ENCODE data around the gene RNF6.

RNF6 gene

DNA sequence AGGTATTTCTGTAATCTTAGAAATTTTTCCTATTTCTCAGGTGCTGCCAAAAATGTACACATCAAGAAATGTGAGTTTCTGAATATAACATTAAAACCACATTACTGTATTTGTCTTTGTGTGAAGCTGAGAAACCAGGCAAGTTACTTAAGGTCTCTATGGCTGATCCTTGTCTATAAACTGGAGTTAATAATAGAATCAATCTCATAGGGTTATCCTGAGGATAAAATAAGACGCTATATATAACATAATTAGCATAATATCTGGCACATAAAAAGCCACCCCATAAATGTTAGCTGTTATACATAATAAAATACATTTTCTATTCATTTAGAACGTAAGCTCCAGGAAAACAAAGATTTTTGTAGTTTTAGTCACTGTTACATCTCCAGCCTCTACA, 6.1 kb downstream of the RNF6 start:
- no peak for DNase-seq (ENCODE audit: extremely low read depth, low read depth)
- no peak for TF ChIP-seq CTCF (IDR thresholded peaks at IDR 0.05; ENCODE audit: low read depth, low read length, missing control alignments)
- H3K4me3 ChIP-seq (replicated peaks; ENCODE audit: low read depth, low read length) = no peak overlapping the region

DNA sequence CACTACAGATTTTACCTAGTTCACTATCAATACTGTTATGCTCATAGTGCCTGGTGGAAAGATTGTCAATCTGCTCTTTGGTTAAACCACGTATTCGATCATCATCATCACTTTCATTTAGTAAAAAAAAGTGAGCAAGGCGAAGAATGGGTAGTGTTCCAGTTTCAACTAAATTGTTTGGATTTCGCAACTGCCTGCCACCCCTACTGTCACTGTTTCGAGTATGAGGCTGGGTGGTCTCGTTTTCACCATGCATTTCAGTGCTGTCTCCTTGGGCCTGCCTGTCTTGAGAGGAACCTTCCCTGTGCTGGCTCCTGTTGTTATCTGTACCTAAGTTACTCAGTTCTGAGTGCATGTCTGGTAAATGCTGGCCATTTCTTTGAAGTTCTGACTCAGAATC, 8.1 kb downstream of the RNF6 start:
- TF ChIP-seq CTCF (IDR thresholded peaks at IDR 0.05; ENCODE audit: low read depth, low read length, missing control alignments) = no peak
- H3K4me3 ChIP-seq (replicated peaks; ENCODE audit: low read depth, low read length) = no peak overlapping the region
- DNase-seq (ENCODE audit: extremely low read depth, low read depth) = no peak

DNA sequence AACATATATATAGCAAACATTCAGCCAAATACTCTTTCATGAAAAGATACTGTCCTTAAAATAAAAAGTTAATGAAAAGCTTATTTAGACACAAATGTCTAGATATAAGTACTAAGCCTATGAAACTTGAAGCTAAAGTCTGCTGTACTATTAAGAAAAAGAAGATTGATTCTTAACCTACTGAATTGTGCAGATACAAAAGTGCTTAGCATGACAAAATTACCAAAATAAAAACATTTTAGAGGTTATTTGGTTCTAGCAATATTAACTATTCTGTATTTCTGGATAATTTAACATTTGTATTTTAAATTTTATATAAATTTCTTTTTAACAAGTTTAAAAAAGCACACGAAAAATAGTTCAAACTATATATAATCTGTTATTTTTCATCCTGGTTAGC, 8.8 kb downstream of the RNF6 start:
- DNase-seq (ENCODE audit: extremely low read depth, low read depth) = no peak
- H3K4me3 ChIP-seq (replicated peaks; ENCODE audit: low read depth, low read length) = no peak overlapping the region
- no peak for TF ChIP-seq CTCF (IDR thresholded peaks at IDR 0.05; ENCODE audit: low read depth, low read length, missing control alignments)

- TF ChIP-seq CTCF (IDR thresholded peaks at IDR 0.05; ENCODE audit: low read depth, low read length, missing control alignments) = no peak
- DNase-seq (ENCODE audit: extremely low read depth, low read depth) = no peak
- no peak overlapping the region for H3K4me3 ChIP-seq (replicated peaks; ENCODE audit: low read depth, low read length)
Observed at GRCh38 chr13:26208287-26208686, 13.8 kb downstream of the RNF6 start.

DNA sequence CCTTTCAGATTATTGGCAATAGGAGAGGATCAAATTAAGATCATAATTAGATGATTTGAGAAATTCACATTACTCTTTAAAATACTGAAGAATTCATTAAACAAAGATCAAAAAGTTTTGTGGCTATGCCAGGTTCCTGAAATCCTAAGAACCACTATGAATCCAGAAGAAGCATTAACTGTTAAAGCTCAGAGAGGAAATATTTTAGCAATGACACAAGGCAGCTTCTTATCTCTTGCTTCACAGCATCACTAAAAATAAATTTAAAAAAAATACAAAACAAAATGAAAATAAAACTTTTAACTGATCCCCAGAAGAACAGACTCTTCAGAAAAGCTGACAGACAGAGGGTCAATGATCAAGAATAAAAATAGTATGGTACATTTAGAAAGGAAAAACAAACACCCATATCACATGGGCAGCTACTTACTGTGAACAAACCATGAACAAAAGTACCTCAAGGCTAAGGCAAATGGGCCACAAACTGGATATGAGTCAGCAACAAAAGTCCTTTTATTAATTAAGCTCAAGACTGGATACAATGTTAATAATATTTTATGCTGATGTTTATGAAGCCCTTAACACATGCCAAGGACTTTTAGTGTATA, 19.6 kb downstream of the RNF6 start:
- DNase-seq (ENCODE audit: extremely low read depth, low read depth) = no peak
- H3K4me3 ChIP-seq (replicated peaks; ENCODE audit: low read depth, low read length) = no peak overlapping the region
- no peak for TF ChIP-seq CTCF (IDR thresholded peaks at IDR 0.05; ENCODE audit: low read depth, low read length, missing control alignments)

DNA sequence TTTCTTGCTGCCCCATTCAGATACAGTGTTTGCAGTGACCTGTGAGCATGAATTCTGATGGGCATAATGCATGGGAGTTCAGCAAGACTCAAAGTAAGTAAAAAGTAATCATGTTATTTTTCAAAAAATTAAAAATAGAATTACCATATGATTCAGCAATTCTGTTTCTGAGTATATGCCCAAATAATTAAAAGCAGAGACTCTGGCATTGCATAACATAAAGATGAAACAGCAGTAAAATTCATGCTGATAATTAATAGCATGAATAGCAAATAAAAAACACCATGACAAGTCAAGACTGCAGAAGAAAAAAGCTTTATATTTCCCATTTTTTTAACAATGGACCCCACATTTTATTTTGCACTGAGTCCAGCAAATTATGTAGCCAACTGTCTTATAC, 21.3 kb downstream of the RNF6 start:
- DNase-seq (ENCODE audit: extremely low read depth, low read depth) = no peak
- TF ChIP-seq CTCF (IDR thresholded peaks at IDR 0.05; ENCODE audit: low read depth, low read length, missing control alignments) = no peak
- no peak overlapping the region for H3K4me3 ChIP-seq (replicated peaks; ENCODE audit: low read depth, low read length)

DNA sequence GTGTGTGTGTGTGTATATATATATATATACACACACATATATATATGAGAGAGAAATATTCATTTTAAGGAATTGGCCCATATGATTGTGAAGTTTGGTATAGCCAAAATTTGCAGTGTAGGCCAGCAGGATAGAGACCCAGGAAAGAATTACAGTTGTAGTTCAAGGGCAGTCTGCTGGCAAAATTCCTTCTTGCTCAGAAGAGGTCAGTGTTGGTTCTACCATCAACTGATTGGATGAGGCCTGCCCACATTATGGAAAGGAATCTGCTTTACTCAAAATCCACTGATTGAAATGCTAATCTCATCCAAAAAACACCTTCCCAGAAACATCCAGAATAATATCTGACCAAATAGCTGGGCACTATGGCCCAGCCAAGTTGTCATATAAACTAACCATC, 24.0 kb downstream of the RNF6 start:
- no peak for DNase-seq (ENCODE audit: extremely low read depth, low read depth)
- H3K4me3 ChIP-seq (replicated peaks; ENCODE audit: low read depth, low read length) = no peak overlapping the region
- TF ChIP-seq CTCF (IDR thresholded peaks at IDR 0.05; ENCODE audit: low read depth, low read length, missing control alignments) = no peak

Data from HFF-Myc (cell line).